Activated CD8-positive, alpha-beta memory T cell treated with anti-CD3 and anti-CD28 coated beads, Interleukin-2, amount 50 U/mL, for 1 hour (primary cell): ENCODE data around the gene UBE2G1.
A peak's percentile ranks its signal among the peaks of the same experiment; 100 is the strongest.
"Not testable (repeated sequence)": the region's sequence is repeated elsewhere in the genome, so short reads cannot be mapped to it uniquely, and the experiment has no call there.

Experiments used
- DNase-seq: peaks from one replicate; pipeline ENCODE4 v3.0.0-alpha.2; 2020; ENCODE audit errors: extremely low read depth

Gene UBE2G1, protein sequence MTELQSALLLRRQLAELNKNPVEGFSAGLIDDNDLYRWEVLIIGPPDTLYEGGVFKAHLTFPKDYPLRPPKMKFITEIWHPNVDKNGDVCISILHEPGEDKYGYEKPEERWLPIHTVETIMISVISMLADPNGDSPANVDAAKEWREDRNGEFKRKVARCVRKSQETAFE

DNA sequence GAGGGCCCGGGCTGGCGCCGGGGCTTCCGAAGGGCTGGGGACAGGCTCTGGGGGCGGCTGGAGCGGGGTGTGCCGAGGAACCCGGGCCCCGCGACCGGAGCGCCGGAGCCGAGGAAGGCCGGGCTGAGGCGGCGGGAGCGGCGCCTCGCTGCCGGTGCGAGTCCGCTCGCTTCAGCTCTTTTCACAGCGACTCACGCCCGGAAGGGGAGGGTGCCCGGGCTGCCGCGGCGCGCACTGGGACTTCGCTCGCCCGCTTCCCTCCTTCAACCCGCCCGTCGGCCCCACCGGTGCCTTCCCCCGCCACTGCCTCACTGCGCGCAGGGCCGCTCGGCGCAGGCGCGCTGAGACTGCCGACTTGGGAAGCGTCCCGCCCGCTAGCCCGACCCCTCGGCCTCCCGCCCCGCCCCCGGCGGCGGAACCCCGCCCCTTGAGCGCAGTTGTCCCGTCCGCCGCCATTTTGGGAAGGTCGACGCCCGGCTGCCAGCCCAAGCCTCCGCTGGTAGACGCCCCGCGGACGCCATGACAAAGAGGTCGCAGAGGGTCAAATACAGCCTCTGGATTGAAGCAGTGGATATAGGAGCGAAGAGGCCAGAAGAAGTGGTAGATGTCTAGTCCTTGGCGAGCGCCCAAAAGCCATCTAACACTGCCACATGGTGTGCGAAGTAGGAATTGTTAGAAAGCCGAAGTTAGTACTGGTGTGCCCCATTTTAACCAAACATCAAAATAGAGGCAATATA is at the start of gene UBE2G1:
UBE2G1 (minus strand) TSS at position 349 of the 737 bp plus-strand sequence. CDS start 359 bp downstream, outside the sequence.
- peak; percentile 90 for DNase-seq

DNA sequence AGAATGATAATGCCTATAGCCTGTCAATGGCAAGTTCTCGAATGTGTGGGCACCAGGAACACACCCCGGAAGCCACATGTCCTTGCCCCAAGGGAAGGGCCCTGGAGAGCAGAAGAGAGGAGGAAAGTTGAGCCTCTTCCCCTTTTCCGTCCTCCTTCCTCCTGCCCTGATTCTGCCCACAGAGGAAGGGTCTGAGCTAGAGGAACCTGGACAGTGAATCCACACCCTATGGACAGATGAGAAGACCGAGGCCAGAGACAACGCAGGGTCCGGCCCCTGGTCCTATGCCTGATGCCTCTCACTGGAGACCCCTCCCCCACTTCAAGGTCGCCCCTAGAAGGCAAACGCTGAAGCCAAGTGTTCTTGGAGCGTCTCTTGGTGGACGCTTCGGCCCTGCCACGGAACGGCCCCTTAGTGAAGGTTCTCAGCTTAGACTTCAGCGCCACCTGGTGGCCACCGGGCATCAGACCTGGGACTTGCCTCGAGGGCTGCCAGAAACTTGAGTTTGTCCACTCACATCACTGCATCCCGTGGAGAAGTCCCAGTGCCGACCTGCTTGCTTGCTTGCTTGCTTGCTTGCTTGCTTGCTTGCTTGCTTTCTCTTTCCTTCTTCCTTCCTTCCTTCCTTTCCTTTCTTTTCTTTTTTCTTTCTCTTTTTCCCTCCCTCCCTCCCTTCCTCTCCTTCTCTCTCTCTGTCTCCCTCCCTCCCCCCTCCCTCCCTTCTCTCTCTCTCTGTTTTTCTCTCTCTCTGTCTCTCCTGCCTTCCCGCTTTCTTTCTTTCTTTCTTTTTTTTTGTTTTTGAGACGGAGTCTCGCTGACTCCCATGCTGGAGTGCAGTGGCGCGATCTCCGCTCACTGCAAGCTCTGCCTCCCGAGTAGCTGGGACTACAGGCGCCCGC is 46.7 kb upstream of the UBE2G1 start:
- peak; percentile 71 for DNase-seq

GRCh38 chr17:4411201-4411600 is 44.7 kb upstream of the UBE2G1 start:
- DNase-seq: no peak

GRCh38 chr17:4409659-4410058 is 43.2 kb upstream of the UBE2G1 start:
- no peak for DNase-seq

DNA sequence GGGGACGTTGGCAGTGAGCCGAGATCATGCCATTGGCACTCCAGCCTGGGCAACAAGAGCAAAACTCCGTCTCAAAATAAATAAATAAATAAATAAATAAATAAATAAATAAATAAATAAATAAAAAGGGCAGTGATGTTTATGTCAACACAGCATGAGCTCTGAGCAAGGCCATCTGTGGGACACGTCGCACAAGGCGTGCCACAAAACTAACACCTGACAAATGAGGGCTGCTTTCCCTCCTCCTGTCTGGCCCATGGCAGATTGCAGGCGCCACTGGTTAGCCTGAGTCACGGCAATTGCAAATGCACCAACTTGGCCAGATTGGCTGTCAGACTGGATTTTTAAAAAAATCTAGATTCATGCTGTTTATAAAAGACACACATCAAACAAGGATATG is 41.4 kb upstream of the UBE2G1 start:
- DNase-seq: no peak

GRCh38 chr17:4407216-4407615 is 40.7 kb upstream of the UBE2G1 start:
- DNase-seq: no peak

DNA sequence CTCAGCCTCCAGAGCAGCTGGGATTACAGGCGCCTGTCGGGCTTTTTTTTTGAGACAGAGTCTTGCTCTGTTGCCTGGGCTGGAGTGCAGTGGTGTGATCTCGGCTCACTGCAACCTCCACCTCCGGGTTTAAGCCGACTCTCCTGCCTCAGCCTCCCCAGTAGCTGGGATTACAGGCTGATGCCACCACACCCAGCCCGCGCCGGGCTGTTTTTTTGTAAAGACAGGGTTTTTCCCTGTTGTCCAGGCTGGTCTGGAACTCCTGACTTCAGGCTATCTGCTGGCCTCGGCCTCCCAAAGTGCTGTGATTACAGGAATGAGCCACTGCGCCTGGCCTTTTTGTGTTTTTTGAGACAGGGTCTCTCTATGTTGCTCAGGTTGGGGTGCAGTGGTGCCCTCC is 39.9 kb upstream of the UBE2G1 start:
- no peak for DNase-seq

DNA sequence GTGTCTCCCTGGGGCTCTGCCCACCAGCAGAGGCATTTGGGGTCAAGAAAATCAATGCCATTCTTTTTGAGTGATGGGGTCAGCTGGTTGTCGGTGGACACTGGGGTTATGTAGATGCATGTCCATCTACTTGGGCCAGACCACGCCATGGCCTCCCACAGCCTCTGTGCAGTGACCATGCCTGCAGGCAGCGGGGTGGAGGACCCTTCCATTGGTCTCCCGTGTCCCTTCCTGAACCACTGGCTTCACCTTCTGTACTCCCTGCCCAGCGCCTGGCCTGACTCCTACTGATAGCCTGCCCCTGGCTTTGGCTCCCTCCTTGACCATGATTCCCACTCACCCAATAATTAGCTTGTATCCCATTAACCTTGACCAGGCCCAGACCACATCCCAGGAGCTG is 39.2 kb upstream of the UBE2G1 start:
- no peak for DNase-seq

GRCh38 chr17:4405038-4405669 is 38.7 kb upstream of the UBE2G1 start:
- no peak for DNase-seq

- no peak for DNase-seq
These were observed 31.4 kb upstream of the UBE2G1 start for GRCh38 chr17:4397840-4398239.

DNA sequence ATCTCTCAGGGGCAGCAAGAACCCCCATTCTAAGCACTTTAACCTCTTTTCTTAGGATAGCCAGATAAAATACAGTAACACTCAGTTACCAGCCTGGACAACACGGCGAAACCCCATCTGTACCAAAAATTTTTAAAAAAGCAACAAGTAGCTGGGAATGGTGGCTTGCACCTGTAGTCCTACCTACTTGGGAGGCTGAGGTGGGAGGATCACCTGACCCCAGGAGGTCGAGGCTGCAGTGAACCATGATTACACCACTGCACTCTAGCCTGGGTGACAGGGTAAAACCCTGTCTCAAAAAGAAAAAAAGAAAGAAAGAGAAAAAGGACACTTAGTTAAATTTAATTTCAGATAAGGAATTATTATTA is 28.6 kb upstream of the UBE2G1 start:
- no peak for DNase-seq

- no peak for DNase-seq
These were observed 28.0 kb upstream of the UBE2G1 start for GRCh38 chr17:4394208-4395110.

GRCh38 chr17:4393806-4394205 is 27.3 kb upstream of the UBE2G1 start:
- DNase-seq: no peak

DNA sequence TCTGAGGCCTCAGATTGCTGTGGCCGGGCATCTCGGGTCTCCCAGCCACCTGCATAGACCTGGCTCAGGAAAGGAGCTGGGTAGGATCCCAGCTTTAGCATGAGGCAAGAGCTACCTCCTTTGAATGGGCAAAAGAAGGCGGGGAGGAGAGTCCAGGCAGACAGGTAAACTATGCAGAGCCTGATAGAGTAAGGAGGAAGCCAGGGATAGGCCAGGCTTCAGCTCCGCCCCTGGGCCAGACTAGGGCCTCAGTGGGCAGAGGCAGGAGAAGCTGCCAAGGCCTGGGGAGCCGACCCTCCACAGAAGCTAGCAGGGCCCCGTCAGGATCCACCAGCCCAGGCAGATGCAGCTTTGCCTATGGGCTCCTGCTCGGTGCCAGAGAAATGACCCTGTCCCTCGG is 22.6 kb upstream of the UBE2G1 start:
- DNase-seq: no peak

- no peak for DNase-seq
These were observed 20.7 kb upstream of the UBE2G1 start for GRCh38 chr17:4387137-4387536.

- no peak for DNase-seq
These were observed 19.9 kb upstream of the UBE2G1 start for GRCh38 chr17:4386406-4386805.

- no peak for DNase-seq
These were observed 15.5 kb upstream of the UBE2G1 start for GRCh38 chr17:4381690-4382671.

DNA sequence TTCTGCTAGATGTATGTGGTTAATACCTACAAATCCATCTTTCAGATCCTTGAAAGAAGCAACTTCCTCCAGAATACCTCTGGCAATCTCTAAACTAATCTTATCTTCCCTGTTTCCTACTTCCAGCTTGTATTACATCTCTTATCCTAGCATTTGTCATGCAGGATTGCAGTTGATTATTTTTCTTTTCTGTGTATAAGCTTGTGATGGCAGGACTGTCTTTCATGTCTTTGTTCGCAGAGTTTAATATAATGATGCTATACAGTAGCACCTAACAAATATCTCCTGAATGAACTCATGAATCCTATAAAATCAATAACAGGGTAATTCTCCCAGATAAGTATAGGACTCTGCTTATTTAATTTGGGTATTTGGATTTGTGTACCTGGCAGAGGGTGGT is 12.2 kb upstream of the UBE2G1 start:
- no peak for DNase-seq

GRCh38 chr17:4377247-4377646 is 10.8 kb upstream of the UBE2G1 start:
- DNase-seq: not testable (repeated sequence)
